DND-41 (cell line): ENCODE results near the gene TBC1D4.

Experiments
- ATAC-seq: fragments of 200-7000 bp; cut with Tn5 transposase; 3 replicates; pipeline ENCODE4 v1.9.1; 2021; ENCODE audit warnings: low read depth; ENCODE audit not compliant: insufficient read depth
- DNase-seq: peaks from one replicate; pipeline ENCODE4 v3.0.0-alpha.2; 2020
- H2AFZ ChIP-seq: 2 replicates; pipeline ENCODE4 v1.6.0; 2012; ENCODE audit warnings: low read depth, low read length
- H3K27ac ChIP-seq: 2 replicates; pipeline ENCODE4 v1.5.1; 2012; ENCODE audit warnings: low read length, inconsistent platforms
- H3K27me3 ChIP-seq: fragments of 200-600 bp; sonication (generic); 2 replicates; pipeline ENCODE4 v1.6.0; 2012; ENCODE audit warnings: low read length, mild to moderate bottlenecking, inconsistent platforms; ENCODE audit not compliant: insufficient read depth, poor library complexity
- H3K36me3 ChIP-seq: 2 replicates; pipeline ENCODE4 v1.5.1; 2012; ENCODE audit warnings: low read length, inconsistent platforms; ENCODE audit not compliant: insufficient read depth
- H3K4me1 ChIP-seq: 2 replicates; pipeline ENCODE4 v1.5.1; 2012; ENCODE audit warnings: mild to moderate bottlenecking, low read length; ENCODE audit not compliant: insufficient read depth
- H3K4me2 ChIP-seq: 2 replicates; pipeline ENCODE4 v1.6.0; 2012; ENCODE audit warnings: mild to moderate bottlenecking, moderate library complexity, low read length, inconsistent platforms; ENCODE audit not compliant: insufficient read depth
- H3K4me3 ChIP-seq, 2 experiments: fragments of 200-600 bp in 1 of 2; shearing (Covaris generic) in 1 of 2; 2 replicates each; pipeline ENCODE4 v1.5.1; 2012 to 2016; ENCODE audit warnings: inconsistent platforms in 2 of 2, low read length in 2 of 2, mild to moderate bottlenecking in 2 of 2, low read depth in 1 of 2, moderate library complexity in 1 of 2
- H3K79me2 ChIP-seq: 2 replicates; pipeline ENCODE4 v1.6.0; 2012; ENCODE audit warnings: low read length, inconsistent platforms; ENCODE audit not compliant: insufficient read depth
- H3K9ac ChIP-seq: 2 replicates; pipeline ENCODE4 v1.6.0; 2012; ENCODE audit warnings: low read depth, mild to moderate bottlenecking, inconsistent platforms, low read length, moderate library complexity
- H3K9me3 ChIP-seq: 2 replicates; pipeline ENCODE4 v1.5.1; 2012; ENCODE audit warnings: low read length, moderate library complexity, mild to moderate bottlenecking, inconsistent platforms; ENCODE audit not compliant: insufficient read depth, severe bottlenecking
- H4K20me1 ChIP-seq: 2 replicates; pipeline ENCODE4 v1.6.0; 2012; ENCODE audit warnings: low read length; ENCODE audit not compliant: insufficient read depth
- CTCF ChIP-seq: IDR thresholded peaks from 2 replicates; pipeline ENCODE4 v1.5.1; 2012; ENCODE audit warnings: borderline replicate concordance, low read length, moderate library complexity, mild to moderate bottlenecking; ENCODE audit not compliant: poor library complexity, severe bottlenecking; ENCODE audit errors: extremely low read depth
- EZH2 ChIP-seq: IDR thresholded peaks from 3 replicates; pipeline ENCODE4 v1.6.1; 2012; ENCODE audit warnings: borderline replicate concordance, low read depth, mild to moderate bottlenecking, moderate library complexity, low read length, inconsistent platforms; ENCODE audit not compliant: severe bottlenecking

The TBC1D4 gene

DNA sequence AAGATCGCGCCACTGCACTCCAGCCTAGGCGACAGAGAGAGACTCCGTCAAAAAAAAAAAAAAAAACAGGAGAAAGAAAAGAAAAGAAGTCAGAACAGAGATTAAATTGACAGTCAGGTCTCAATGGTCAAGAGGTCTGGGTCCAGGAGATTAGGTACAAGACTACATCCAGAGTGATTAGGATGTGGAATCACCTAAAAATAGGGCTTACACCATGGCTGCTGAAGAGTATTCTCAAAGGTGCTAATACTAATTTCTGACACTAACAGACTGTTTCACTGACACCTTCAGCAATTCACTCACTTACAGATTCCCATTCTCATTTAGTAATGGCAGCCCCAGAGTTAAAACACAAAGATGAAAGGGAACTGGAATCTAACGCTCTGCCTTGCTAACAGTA is 91.7 kb downstream of the TBC1D4 start:
- no peak overlapping the region for H3K4me2 ChIP-seq

DNA sequence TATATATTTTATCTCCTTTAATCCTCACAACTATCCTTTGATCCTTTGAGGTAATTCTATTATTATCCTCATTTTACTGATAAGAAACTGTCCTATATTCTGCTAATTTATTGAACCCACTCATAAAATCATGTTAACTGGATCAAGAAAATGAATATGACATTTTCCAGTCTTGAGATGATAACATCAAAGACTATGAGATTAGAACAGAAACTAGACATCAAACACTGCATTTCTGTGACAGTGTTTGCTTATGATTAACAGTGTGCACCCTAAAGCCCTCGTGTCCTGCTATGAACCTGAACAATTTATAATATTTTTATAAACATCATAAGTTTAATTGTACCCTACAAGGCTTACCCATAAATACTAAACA is 96.3 kb downstream of the TBC1D4 start:
- H3K9me3 ChIP-seq: no peaks in the 10 kb centered on the region
- H3K4me2 ChIP-seq: no peak overlapping the region
- H3K9ac ChIP-seq: no peak overlapping the region
- ATAC-seq (no peak), DNase-seq (no peak)
- no peaks in the 10 kb centered on the region for H3K36me3 ChIP-seq
- no peaks in the 10 kb centered on the region for H3K27me3 ChIP-seq
- TF ChIP-seq EZH2 (no peak), CTCF (no peak)
- H3K4me1 ChIP-seq: no peaks in the 10 kb centered on the region
- H3K27ac ChIP-seq: no peak overlapping the region
- no peak overlapping the region for H2AFZ ChIP-seq
- no peak overlapping the region for H3K4me3 ChIP-seq
- no peaks in the 10 kb centered on the region for H4K20me1 ChIP-seq
- no peaks in the 10 kb centered on the region for H3K79me2 ChIP-seq

More for the DNA sequence above, 91.7 kb downstream of the TBC1D4 start:
- H3K4me1 ChIP-seq: no peaks in the 10 kb centered on the region
- no peaks in the 10 kb centered on the region for H4K20me1 ChIP-seq
- H3K27ac ChIP-seq: no peak overlapping the region
- H3K9ac ChIP-seq: no peak overlapping the region
- H2AFZ ChIP-seq: no peak overlapping the region
- no peak overlapping the region for H3K4me3 ChIP-seq
- H3K36me3 ChIP-seq: no peaks in the 10 kb centered on the region
- ATAC-seq (no peak), DNase-seq (no peak)
- no peaks in the 10 kb centered on the region for H3K9me3 ChIP-seq
- no peaks in the 10 kb centered on the region for H3K79me2 ChIP-seq
- TF ChIP-seq EZH2: no peak
- TF ChIP-seq CTCF: no peak
- no peaks in the 10 kb centered on the region for H3K27me3 ChIP-seq

DNA sequence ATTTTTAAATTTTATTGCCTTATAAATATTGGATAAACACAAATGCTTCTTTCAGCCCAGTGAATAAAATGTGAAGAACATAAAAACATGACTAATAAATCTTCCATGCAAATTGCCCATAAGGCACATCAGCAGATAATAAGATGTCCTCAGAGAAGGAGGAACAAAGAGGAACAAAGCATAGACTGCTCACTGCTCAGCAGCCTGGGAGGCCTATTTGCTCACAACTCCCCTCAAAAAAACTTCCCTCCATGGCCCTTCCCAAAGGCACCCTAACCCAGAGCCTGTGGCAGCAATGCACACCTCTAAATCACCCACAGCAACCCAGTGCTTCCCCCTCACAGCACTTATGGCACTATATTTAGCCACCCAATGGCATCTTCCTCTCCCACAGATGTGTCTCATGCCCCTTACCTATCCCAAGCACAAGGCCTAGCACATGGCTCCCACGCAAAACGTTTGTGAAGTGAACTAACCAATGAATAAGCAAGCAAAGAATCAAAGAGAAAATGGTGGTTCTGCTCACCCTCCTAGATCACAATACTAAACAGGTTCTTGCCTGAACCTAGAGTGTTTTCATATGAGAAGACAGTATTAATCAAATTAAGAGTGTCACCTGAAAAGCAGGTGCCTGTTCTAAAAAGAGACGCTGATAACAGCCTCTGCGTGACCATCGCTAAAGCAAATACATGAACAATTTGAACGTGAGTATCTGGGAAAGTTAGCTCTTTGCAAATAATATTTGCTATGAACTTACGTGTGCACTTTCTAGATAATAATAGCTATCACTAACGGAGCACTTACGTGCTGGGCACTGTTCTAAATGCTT is 96.9 kb downstream of the TBC1D4 start:
- H3K79me2 ChIP-seq: no peaks in the 10 kb centered on the region
- H2AFZ ChIP-seq: no peak overlapping the region
- no peaks in the 10 kb centered on the region for H3K36me3 ChIP-seq
- no peaks in the 10 kb centered on the region for H3K27me3 ChIP-seq
- H3K4me2 ChIP-seq: no peak overlapping the region
- H3K9me3 ChIP-seq: no peaks in the 10 kb centered on the region
- no peak for TF ChIP-seq CTCF
- ATAC-seq (no peak), DNase-seq (no peak)
- H3K4me3 ChIP-seq: no peak overlapping the region
- H3K4me1 ChIP-seq: no peaks in the 10 kb centered on the region
- H3K27ac ChIP-seq: no peak overlapping the region
- no peaks in the 10 kb centered on the region for H4K20me1 ChIP-seq
- no peak overlapping the region for H3K9ac ChIP-seq
